ENCODE data around the gene BAG5.
"Not testable (repeated sequence)": the region's sequence is repeated elsewhere in the genome, so short reads cannot be mapped to it uniquely, and the experiment has no call there.

Gene BAG5

DNA sequence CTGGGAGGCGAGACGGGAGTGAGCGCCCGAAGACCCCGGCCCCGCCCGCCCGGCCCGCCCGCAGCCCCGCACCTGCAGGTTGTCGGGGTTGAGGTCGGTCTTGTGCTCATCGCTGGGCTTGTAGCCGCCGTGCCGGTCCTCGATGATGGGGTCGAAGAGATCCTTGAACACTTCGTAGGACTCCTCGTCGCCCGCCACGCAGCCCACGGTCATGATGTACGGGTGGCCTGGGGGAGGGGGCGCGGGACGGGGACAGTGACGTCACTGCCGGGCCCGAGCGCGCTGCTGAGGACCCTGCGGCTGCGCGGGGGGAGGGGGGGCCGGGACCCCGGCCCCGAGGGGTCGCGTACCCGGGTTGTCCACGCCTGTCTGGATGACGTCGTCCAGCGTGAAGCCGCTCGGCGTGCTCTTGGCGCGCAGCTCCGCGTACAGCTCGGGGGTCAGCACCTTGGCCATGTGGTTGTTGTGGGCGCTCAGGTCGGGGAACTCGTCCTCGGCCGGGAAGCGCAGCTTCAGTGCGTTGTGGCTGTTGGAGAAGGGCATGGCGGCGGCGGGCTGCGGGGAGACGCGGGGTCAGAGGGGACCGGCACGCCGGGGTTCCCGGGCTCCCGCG, 40.4 kb downstream of the BAG5 start:
- DNase-seq, result peak; percentile 26

GRCh38 chr14:103521438-103521950, 41.0 kb downstream of the BAG5 start:
- DNase-seq, result peak; percentile 31

DNA sequence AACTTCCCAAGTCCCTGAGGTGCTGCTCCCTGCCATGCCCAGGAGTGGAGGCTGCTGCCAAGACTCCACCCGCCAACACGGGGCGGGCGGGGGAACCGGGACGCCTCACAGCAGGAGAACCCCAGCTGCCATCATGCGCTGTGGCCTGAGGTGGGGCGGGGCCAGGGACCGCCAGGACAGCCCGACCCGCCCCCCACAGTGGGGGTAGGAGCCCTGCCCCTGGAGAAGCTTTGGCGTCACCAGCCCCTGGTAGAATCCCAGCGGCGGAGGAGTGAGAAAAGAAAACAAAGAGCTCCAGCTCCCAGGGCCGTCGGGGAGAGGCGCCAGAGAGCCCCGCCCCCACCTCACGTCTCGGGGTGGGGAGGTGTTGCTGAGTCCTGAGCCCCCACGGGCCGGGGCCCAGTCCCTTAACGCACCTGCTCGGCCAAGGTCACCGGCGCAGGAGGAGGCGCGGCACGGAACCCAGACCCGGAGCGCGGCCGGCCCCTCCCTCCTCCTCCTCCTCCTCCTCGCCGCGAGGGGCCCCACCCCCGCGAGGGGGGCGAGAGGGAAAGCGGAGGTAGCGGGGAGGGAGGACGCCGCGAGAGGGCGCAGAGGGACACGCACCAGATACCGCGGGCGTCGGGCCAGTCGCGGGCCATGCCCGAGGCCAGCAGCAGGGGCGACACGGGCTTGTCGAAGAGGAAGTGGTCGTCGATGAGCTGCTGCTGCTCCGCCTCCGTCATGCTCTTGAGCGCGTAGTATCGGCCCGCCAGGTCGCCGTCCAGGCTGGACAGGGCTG, 41.6 kb downstream of the BAG5 start:
- DNase-seq, result peak; percentile 83

- no peak for DNase-seq
These were observed 42.2 kb downstream of the BAG5 start for GRCh38 chr14:103520269-103520656.

DNA sequence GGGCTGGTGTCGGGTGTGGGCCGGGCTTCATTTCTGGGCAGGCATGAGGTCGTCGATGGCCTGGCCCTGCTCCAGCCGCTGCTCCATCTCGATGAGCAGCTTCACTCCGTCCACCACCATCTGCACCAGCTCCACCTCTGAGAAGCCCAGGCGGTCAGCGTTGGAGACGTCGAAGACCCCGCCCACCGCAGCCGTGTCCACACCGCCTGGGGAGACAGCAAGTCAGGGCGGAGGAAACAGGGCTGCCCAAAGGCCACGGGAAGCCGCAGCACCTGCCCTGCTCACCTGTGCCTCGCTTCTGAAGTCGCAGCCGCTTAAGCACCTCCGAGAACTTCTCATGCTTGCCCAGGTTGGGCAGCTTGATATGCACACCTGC, 42.6 kb downstream of the BAG5 start:
- DNase-seq, result no peak

DNA sequence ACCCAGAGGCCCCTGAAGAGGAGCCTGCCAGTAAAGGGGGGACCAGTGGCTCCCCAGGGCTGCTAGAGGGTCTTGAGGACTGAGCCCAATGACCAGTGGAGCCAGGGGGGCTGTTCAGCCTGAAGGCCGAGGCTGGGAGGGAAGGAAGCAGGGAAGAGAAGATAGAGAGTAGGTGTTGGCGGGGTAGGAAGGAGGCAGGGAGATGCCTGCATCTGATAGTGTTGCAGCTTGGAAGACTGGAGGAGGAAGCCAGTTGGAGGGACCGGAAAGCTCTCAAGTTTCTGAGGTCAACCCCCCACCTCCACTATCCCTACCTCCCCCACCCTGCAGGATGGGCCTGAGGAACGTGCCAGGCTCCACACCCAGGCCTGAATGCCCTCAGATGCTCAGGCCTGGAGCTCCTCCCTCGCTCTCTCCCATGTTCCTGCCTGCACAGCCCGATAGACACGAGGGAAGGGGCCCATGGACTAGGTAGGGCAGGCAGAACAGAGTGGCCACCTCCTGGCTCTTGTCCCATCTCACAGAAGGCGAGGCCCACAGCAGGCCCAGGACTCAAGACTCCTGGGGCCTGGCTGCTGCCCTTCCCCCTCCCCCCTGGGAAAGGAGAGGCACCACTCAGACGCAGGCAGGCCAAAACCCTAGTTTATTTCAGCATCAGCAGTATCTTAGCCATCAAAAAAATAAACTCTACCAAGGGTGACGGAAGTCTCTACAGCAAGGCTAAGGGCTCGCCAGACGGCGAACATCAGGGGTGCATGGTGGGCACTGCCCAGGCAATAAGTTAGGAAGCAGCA, 43.2 kb downstream of the BAG5 start:
- DNase-seq, result no peak

DNA sequence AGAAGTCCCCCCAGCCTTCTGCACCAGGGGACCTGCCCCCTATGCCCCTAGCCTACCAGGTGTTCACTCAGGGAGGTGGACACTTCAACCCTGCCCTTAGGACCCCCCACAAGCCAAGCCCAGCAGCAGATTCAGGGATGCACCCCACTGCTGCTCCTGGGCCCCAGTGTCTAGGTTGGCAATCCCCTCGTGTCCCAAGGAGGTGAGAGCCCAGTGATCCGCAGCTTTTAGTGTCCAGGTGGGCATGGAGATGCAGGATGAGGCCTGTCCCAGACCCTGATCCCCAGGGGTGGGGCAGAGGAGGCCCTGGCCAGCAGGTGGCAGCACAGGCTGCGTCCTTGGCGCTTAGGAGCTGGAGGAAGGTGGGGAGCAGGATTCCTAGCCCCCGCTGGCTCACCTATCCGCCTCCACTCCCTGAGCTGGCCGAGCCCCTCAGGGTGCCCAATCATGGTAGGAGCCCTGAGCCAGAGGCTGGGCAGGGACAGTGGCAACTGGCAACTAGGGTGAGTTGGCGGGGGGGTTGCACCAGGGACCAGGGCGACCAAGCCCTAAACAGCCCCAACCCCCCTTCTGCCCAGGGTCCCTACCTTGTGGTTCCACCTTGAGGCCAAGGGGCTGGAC, 43.9 kb downstream of the BAG5 start:
- peak; percentile 54 for DNase-seq

GRCh38 chr14:103517721-103518421, 44.6 kb downstream of the BAG5 start:
- no peak for DNase-seq

DNA sequence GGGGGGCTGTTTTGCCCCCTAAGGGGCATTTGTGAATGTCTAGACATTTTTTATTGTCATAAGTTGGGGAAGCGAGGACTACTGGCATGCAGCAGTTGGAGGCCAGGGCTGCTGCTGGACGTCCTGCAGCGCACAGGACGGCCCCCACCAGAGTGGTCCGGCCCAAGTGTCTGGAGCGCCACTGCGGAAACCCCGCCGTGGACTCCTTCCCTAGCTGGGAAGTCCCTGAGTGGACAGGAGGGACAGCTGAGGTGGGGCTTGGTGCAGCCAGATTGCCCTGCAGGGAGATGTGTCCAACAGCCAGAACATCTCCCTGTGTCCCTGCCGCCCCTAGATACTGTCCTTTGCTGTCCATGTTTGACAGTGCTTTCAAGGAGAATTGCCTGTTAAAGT, 45.3 kb downstream of the BAG5 start:
- DNase-seq, result no peak

DNA sequence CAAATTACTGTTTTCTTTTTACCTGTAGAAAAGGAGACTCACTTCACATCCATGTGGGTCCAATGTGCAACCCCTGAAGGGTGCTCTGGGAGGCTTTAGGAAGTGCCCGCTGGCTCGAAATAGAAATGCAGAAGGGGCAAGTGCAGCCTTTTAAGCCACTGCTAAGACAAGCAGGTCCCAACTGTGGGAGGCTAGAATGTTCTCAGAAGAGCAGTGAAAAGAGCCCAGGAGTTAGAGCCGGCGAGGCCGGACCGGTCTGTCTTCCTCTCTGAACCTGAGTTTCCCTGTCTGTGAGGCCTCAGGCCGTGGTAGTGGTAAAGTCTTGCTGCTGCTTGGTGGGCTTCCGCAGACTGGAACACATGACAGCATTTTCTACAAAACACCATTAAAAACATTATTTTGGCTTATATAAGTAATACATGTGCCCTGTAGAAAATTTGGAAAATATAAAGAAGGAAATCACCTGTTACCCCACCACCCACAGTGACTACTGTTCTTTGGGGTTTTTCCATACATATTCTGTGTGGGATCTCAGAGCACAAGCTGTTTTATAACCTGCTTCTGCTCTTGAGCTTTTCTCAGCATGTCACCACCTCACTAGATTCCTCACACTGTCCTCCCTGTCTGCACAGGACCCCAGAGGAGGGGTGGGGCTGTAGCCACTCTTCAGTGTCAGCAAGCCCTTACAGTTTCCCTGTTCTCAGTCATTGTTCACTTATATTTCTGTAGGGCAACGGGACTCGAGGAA, 45.9 kb downstream of the BAG5 start:
- DNase-seq, result no peak

DNA sequence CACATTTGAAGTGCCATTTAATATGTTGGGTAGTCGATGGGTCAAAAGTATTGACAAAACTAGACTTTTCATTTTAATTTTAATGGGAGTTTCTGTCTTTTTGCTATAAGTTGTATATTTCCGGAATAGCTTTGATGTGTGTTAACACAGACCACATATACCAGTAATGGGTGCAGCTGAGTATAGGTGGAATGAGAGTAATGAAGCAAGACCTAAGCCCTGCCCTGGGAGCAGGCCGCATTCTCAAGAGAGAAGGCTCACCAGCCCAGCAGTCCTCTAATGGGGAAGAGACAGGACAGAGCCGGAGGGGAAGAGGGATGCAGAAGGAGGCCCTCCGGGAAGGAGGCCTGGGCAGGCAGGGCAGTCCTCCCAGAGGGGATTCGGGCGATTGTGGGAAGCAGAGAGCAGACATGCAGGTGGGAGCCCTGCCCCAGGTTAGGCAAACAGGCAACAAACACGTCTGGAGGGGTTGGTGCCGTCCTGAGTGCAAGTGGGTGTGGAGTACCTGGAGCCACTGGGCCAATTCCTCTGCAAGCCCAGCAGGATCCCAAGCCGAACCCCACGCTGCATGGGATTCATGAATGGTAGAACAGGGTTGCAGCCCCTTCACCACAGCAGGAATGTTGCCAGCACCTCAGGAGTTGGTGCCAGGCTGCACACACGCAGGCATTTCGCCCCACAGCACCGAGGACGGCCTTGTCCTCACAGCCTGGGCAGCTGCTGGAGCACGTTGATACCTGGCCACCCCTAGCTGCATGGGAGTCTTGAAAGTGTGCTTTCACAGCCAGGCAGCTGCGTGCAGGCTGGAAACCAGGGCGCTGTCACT, 47.6 kb downstream of the BAG5 start:
- DNase-seq, result no peak

DNA sequence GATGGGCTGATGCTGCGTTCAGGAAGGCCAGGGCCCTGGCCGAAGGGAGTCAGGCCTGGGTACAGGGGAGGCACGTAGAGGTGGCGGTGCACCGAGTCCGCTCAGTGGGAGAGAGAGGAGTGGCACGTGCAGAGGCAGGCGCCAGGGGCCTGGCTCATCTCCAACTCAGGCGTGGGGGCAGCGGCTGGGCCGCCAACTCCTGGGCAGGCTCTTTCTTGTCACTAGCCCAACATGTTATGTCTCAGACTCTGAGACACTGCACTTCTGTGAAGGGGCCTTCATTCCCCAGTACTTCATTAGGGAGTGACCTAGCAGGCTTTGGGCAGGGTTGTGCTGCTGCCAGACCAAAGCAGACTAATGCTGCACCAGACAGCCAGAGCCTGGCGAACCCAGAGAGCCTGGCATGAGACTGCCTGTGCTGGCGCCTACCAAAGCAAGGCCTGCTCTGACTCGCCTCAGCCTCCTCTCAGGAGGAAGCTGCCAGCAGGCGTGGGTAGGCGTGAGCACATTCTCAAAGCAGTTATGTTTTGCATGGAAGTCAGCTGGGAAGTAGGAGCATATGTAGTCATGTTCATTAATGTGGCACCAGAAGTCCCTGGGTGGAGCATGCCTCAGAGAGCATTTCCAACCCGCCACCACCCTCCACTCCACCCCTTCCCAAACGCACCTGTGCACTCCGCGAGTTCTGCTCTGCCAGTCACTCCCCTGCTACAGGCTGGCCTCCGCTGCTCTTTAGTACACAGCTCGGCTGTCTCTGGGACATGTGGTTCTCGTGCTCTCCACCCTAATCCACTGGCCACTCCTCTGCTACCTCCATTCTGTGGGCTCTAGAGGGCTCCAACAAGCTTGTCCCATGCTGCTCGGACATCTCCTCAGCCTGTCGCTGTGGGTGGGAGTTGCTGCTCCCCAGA, 49.5 kb downstream of the BAG5 start:
- no peak for DNase-seq

DNA sequence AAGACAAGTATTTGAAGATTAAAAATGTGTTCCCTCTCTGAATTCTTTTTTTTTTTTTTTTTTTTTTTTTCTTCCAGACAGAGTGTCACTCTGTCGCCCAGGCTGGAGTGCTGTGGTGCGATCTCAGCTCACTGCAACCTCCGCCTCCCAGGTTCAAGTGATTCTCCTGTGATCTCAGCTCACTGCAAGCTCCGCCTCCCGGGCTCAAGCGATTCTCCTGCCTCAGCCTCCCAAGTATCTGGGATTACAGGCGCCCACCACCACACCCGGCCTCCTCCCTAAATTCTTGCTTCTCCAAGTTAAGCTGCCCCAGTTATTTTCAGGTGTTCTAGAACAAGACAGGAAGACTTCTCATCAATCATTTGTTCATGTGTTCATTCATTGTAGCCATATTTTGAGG, 50.3 kb downstream of the BAG5 start:
- DNase-seq, result not testable (repeated sequence)

DNA sequence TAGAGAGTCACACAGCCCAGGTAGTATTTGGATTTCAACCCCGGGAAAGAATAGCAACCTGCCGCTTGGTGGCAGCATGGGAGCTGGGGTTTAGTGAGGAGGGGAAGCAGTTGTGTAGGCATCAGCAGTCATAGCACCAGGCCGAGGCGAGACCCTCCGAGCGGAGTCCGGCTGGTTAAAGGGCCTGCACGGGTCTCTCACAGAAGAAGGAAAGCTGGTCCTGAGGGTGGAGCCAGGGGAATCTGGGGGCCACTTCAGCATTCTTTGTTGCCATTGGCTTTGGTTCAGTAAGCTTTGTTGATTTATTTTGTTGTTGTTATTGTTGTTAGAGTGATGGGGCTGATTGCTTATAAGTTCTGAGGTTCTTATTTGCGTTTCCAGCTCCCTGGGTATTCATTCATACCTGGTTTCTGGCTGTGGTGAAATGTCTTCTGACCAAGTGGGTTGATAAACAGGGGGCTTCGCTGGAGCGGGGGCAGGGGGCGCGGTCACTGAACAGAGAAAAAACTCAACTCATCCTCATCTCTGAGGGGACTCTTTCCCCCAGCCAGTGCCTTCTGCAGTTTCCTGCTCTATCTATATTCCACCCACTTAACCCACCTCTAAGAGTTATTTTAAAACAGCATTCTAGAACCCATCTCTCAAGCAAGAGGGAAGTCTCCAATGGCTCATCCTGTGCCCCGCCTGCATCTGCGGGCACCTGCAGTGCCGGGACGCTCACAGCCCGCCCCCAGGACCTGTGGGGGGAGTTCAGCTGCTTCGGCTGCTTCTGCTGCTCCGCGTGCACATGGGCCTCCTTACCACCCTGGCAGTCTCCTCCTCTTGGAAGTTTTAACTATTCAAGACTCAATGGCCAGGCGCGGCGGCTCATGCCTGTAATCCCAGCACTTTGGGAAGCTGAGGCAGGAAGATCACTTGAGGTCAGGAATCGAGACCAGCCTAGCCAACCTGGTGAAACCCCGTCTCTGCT, 51.4 kb downstream of the BAG5 start:
- DNase-seq, result no peak

GRCh38 chr14:103509864-103510723, 52.4 kb downstream of the BAG5 start:
- no peak for DNase-seq

GRCh38 chr14:103508521-103509329, 53.7 kb downstream of the BAG5 start:
- no peak for DNase-seq

DNA sequence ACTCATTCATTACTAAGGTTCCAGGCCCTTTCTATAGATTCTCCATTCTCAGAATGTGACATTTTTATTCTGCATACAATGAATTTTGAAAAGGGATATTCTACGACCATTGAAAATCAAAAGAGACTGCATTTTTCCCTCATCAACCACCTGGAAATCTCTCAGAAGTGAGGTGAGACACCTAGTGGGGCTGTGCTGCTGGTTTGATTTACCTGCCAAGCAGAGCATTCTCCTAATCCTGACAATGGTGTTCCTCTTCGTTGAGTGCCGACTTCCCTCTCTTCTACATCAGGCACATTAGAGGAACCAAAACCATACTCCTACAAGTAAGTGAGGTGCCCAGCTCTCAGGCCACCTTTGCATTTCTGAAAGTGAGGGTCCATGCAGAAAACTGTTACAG, 54.7 kb downstream of the BAG5 start:
- DNase-seq, result no peak
